H1 (cell line): ENCODE data around the gene GNAO1. TPM values are rescaled to one million over a fixed set of nuclear protein-coding genes. Genes with fewer than 3 reads are reported as not detected.

Experiments
- KDM4A ChIP-seq: IDR thresholded peaks from one replicate; pipeline ENCODE4 v1.7.1; 2012; ENCODE audit warnings: low read depth, mild to moderate bottlenecking, moderate library complexity, low read length, inconsistent platforms; ENCODE audit not compliant: severe bottlenecking
- polyA plus RNA-seq, 7 experiments: library from polyadenylated mRNA; depleted of rRNA in 3 of 7; stranded (reverse) in 5 of 7; unstranded in 2 of 7; fragments of >200 nt in 5 of 7; fragments of 200-250 nt in 2 of 7; gene quantifications; 1 replicate in 5 of 7; 2 replicates in 1 of 7; 4 replicates in 1 of 7; pipeline versions ENCODE4 v1.2.1 to v1.2.3, GENCODE V29; 2011 to 2013; ENCODE audit warnings: missing spikeins in 2 of 7, mixed read lengths in 2 of 7
- total RNA-seq: library from RNA; stranded (reverse); fragmentation: NEBNext Ultra II Directional; extraction: Animal tissue kit (Norgen Biotek cat#: 25700); gene quantifications from 2 replicates; pipeline ENCODE4 v1.2.1, GENCODE V29; 2021

The GNAO1 gene
- total and polyA plus RNA-seq, 2 of the 8 experiments (the other 6 are each of a cell fraction or from before 2014, with no cell fraction given) = 6.7 to 34.4 TPM

GRCh38 chr16:56277075-56277474, 85.8 kb downstream of the GNAO1 start (continued):
- TF ChIP-seq KDM4A = no peak
